ENCODE results near the gene HAGH.

The HAGH gene

GRCh38 chr16:1782408-1783264 is 44.0 kb downstream of the HAGH start, which contains the start of the genes NUBP2 and SPSB3 (continued):
- peak; percentile 76 for TF ChIP-seq ZFHX2 (tag by site-specific recombination; conservative IDR thresholded peaks at IDR 0.05)
- peak; percentile 85 for TF ChIP-seq ZXDB (tag by site-specific recombination; IDR thresholded peaks at IDR 0.05)
- no peak for TF ChIP-seq ZNF302 (tag by site-specific recombination; IDR thresholded peaks at IDR 0.05; ENCODE audit: low read depth)
- no peak for TF ChIP-seq ZNF2 (tag by site-specific recombination; IDR thresholded peaks at IDR 0.05)
- no peak for TF ChIP-seq ZFP37 (tag by site-specific recombination; IDR thresholded peaks at IDR 0.05)
- TF ChIP-seq ZNF354C (tag by site-specific recombination; IDR thresholded peaks at IDR 0.05; ENCODE audit: borderline replicate concordance, low read depth), result no peak
- TF ChIP-seq ZFP3 (tag by site-specific recombination; IDR thresholded peaks at IDR 0.05; ENCODE audit: low read depth), result no peak
- TF ChIP-seq ZNF704 (tag by site-specific recombination; IDR thresholded peaks at IDR 0.05), result no peak
- peak; percentile 68; the same call in 1 of the 2 replicates for TF ChIP-seq ZNF600 (tag by site-specific recombination; IDR thresholded peaks at IDR 0.05)
- peak; percentile 99 for TF ChIP-seq ZEB2 (tag by site-specific recombination; IDR thresholded peaks at IDR 0.05)
- no peak for TF ChIP-seq ZNF133 (tag by site-specific recombination; IDR thresholded peaks at IDR 0.05)
- no peak for TF ChIP-seq ZNF157 (tag by site-specific recombination; IDR thresholded peaks at IDR 0.05)
- no peak for TF ChIP-seq SETDB1 (IDR thresholded peaks at IDR 0.05; ENCODE audit: insufficient read length, low read length)
- TF ChIP-seq ZNF121 (tag by site-specific recombination; IDR thresholded peaks at IDR 0.05), result no peak
- TF ChIP-seq ZNF664 (tag by site-specific recombination; IDR thresholded peaks at IDR 0.05), result no peak
- no peak for TF ChIP-seq REST (tag by site-specific recombination; IDR thresholded peaks at IDR 0.05)
- TF ChIP-seq PRDM6 (tag by site-specific recombination; IDR thresholded peaks at IDR 0.05), result no peak
- peak; percentile 62; the same call in 1 of the 2 replicates for TF ChIP-seq ZNF629 (tag by site-specific recombination; IDR thresholded peaks at IDR 0.05)
- TF ChIP-seq ZSCAN30 (tag by site-specific recombination; IDR thresholded peaks at IDR 0.05), result peak; percentile 60; the same call in 1 of the 2 replicates
- TF ChIP-seq CTCF (tag by site-specific recombination; IDR thresholded peaks at IDR 0.05), result no peak
- TF ChIP-seq ZNF660 (tag by site-specific recombination; IDR thresholded peaks at IDR 0.05), result peak; percentile 76; the same call in 1 of the 2 replicates
- no peak for TF ChIP-seq ZNF521 (tag by site-specific recombination; IDR thresholded peaks at IDR 0.05)
- TF ChIP-seq ZNF335 (tag by site-specific recombination; conservative IDR thresholded peaks at IDR 0.05), result no peak
- TF ChIP-seq HOXA7 (CRISPR knock-in tag; IDR thresholded peaks at IDR 0.05; ENCODE audit: borderline replicate concordance), result no peak
- TF ChIP-seq ZSCAN16 (tag by site-specific recombination; IDR thresholded peaks at IDR 0.05), result no peak
- no peak; the same call in 1 of the 2 replicates for TF ChIP-seq ZNF221 (tag by site-specific recombination; IDR thresholded peaks at IDR 0.05; ENCODE audit: borderline replicate concordance)
- TF ChIP-seq ZNF324 (tag by site-specific recombination; IDR thresholded peaks at IDR 0.05), result no peak
- no peak for TF ChIP-seq ZSCAN4 (tag by site-specific recombination; IDR thresholded peaks at IDR 0.05)
- TF ChIP-seq ZNF24 (tag by site-specific recombination; IDR thresholded peaks at IDR 0.05), result no peak
- no peak for TF ChIP-seq ZNF513 (tag by site-specific recombination; IDR thresholded peaks at IDR 0.05)

Measured in HEK293 (cell line).